HG03139 (cell line): ENCODE measurements around the gene JMJD7.

Source experiments
- ATAC-seq: cut with Tn5 transposase; IDR thresholded peaks from one replicate; pipeline ENCODE4 v1.9.1; 2021; ENCODE audit not compliant: unreplicated experiment

Gene JMJD7

GRCh38 chr15:41881550-41881919 is 53.6 kb downstream of the JMJD7 start:
- ATAC-seq, result no peak

GRCh38 chr15:41881920-41882688 is 54.2 kb downstream of the JMJD7 start:
- no peak for ATAC-seq

GRCh38 chr15:41882689-41883483 is 55.0 kb downstream of the JMJD7 start:
- ATAC-seq, result no peak

GRCh38 chr15:41883484-41883825 is 55.6 kb downstream of the JMJD7 start:
- no peak for ATAC-seq

- no peak for ATAC-seq
These were observed 56.6 kb downstream of the JMJD7 start for GRCh38 chr15:41884458-41884857.

GRCh38 chr15:41885321-41885720 is 57.4 kb downstream of the JMJD7 start:
- no peak for ATAC-seq

- ATAC-seq, result no peak
These were observed 57.9 kb downstream of the JMJD7 start for GRCh38 chr15:41885841-41886240.

GRCh38 chr15:41886741-41887140 is 58.8 kb downstream of the JMJD7 start:
- ATAC-seq, result no peak

GRCh38 chr15:41887161-41887560 is 59.3 kb downstream of the JMJD7 start:
- no peak for ATAC-seq
